ENCODE results near the gene ZXDA. TPM values are rescaled to one million over a fixed set of nuclear protein-coding genes. Genes with fewer than 3 reads are reported as not detected.

ZXDA gene
- total RNA-seq, 1 experiment from 2014 or later, result not detected

- Histone ChIP-seq H4K5ac (ENCODE audit: insufficient read length, low read depth, low read length) (no peak overlapping the region), H2BK120ac (ENCODE audit: low read depth, low read length, poor library complexity, severe bottlenecking) (no peak overlapping the region), H3K4me1 (ENCODE audit: insufficient read depth, low read length) (no peaks in the 10 kb centered on the region), H2AK5ac (ENCODE audit: insufficient read length, low read length) (no peak overlapping the region), H3K23me2 (ENCODE audit: insufficient read length, low read depth, low read length, poor library complexity, severe bottlenecking) (no peaks in the 10 kb centered on the region), H3K9ac (ENCODE audit: extremely low read depth, insufficient read length, low read length) (no peak overlapping the region), H3K27ac (ENCODE audit: insufficient read length, low read depth, low read length) (no peak overlapping the region), H2BK20ac (ENCODE audit: low read depth, low read length, poor library complexity, severe bottlenecking) (no peak overlapping the region), H3K56ac (ENCODE audit: insufficient read length, low read depth, low read length) (no peak overlapping the region), H3K79me2 (ENCODE audit: insufficient read depth, low read length) (no peaks in the 10 kb centered on the region), H4K20me1 (ENCODE audit: control insufficient read depth, insufficient read depth, insufficient read length) (no peaks in the 10 kb centered on the region), H3K27me3 (ENCODE audit: insufficient read depth, low read length) (no peaks in the 10 kb centered on the region), H3K14ac (ENCODE audit: insufficient read depth, low read length) (no peak overlapping the region), H4K91ac (ENCODE audit: insufficient read length, low read depth, low read length) (no peak overlapping the region), H4K8ac (replicated peaks; ENCODE audit: insufficient read length, low read depth, low read length) (no peak overlapping the region), H3T11ph (ENCODE audit: low read length) (no peak overlapping the region), H3K79me1 (ENCODE audit: insufficient read depth, low read depth, low read length, poor library complexity, severe bottlenecking) (no peaks in the 10 kb centered on the region), H2AFZ (ENCODE audit: low read length) (no peak overlapping the region), H2BK15ac (ENCODE audit: low read depth, low read length) (no peak overlapping the region), H3K9me3 (ENCODE audit: control insufficient read depth, low read depth, low read length) (peaks cover 24% of the 10 kb centered on the region), H3K4ac (ENCODE audit: low read depth, low read length) (no peak overlapping the region), H2BK5ac (ENCODE audit: insufficient read length, low read length) (no peak overlapping the region), H3K18ac (ENCODE audit: insufficient read length, low read depth, low read length) (no peak overlapping the region), H3K4me2 (ENCODE audit: insufficient read depth, insufficient read length, low read length) (peak overlapping the region; percentile 8), H2BK12ac (ENCODE audit: insufficient read length, low read depth, low read length) (no peak overlapping the region), H3K23ac (ENCODE audit: insufficient read length, low read depth, low read length) (no peak overlapping the region)
- WGBS (ENCODE audit: extremely low coverage, insufficient read length, low lambda C conversion rate), result no CpG with 5 or more reads among the region's 1 CpG
- Mint-ChIP-seq H3K27ac (no peak overlapping the region), H3K36me3 (ENCODE audit: insufficient read depth in 1 of 3, low read depth in 3 of 3) (peaks cover 5 to 8% (median 6%) of the 10 kb centered on the region in 3 experiments; a peak in 5 of 7 replicates), H3K4me3 (no peak overlapping the region), H3K4me1 (no peaks in the 10 kb centered on the region), H3K27me3 (ENCODE audit: low read depth) (no peaks in the 10 kb centered on the region; the same call in 1 of the 2 replicates), H3K9me3 (peaks cover 64 to 75% of the 10 kb centered on the region in 2 experiments)
- no peak for TF ChIP-seq CTCF (conservative IDR thresholded peaks at IDR 0.05)
- DNase-seq, result no peak
These were observed 3.5 kb downstream of the ZXDA start for GRCh38 chrX:57906790-57907189.

Measured in H9 (cell line).